B cell (primary cell): ENCODE results near the gene FHIT. TPM values are rescaled to one million over a fixed set of nuclear protein-coding genes. Genes with fewer than 3 reads are reported as not detected.

ENCODE experiments used
- ATAC-seq: fragments of 200-7000 bp; cut with Tn5 transposase; one replicate; pipeline ENCODE4 v1.10.0; 2021; ENCODE audit warnings: low read depth, mild to moderate bottlenecking, moderate number of reproducible peaks, moderate library complexity
- CTCF ChIA-PET: fragments of 350-600 bp; sonication (Branson Sonifier 250); formaldehyde crosslinking; loops from one replicate; lab custom pipeline; 2021; ENCODE audit warnings: antibody characterized with exemption, inconsistent platforms; lab: Charles Lee
- POLR2A ChIA-PET: fragments of 350-600 bp; sonication (Branson Sonifier 250); formaldehyde crosslinking; loops from one replicate; lab custom pipeline; 2021; ENCODE audit warnings: antibody characterized with exemption; lab: Charles Lee
- DNase-seq: peaks from one replicate; pipeline ENCODE4 v3.0.0; 2013
- H2AFZ ChIP-seq: 2 replicates; pipeline ENCODE4 v1.6.1; 2012; ENCODE audit warnings: mild to moderate bottlenecking, low read depth, low read length; ENCODE audit not compliant: insufficient read depth, poor library complexity, severe bottlenecking
- H3K27ac ChIP-seq, 2 donors: 1 replicate in 1 of 2; 2 replicates in 1 of 2; pipeline ENCODE4 v1.5.1; 2012 to 2013; ENCODE audit warnings: low read length in 2 of 2, mild to moderate bottlenecking in 2 of 2, moderate library complexity in 1 of 2
- H3K27me3 ChIP-seq, 4 experiments: fragments of 200-600 bp in 1 of 4; sonication (generic) in 1 of 4; replicated peaks in 1 of 4; 1 replicate in 2 of 4; 2 replicates in 2 of 4; pipeline versions ENCODE4 v1.6.1 to v1.7.0; 2013 to 2016; ENCODE audit warnings: low read length in 3 of 4, mild to moderate bottlenecking in 2 of 4, mixed read lengths in 1 of 4, moderate library complexity in 1 of 4; ENCODE audit not compliant: insufficient read depth in 4 of 4, control insufficient read depth in 3 of 4; ENCODE audit errors: control extremely low read depth in 1 of 4
- H3K36me3 ChIP-seq, 2 experiments: replicated peaks in 1 of 2; 1 replicate in 1 of 2; 2 replicates in 1 of 2; pipeline versions ENCODE4 v1.6.1 to v1.7.1; 2013; ENCODE audit warnings: low read length in 1 of 2; ENCODE audit not compliant: insufficient read depth in 2 of 2, control insufficient read depth in 1 of 2; ENCODE audit errors: control extremely low read depth in 1 of 2, extremely low read depth in 1 of 2
- H3K4me1 ChIP-seq, 2 donors: fragments of 200-600 bp in 1 of 2; sonication (generic) in 1 of 2; 1 replicate in 1 of 2; 2 replicates in 1 of 2; pipeline versions ENCODE4 v1.5.1 to v1.6.1; 2013 to 2017; ENCODE audit warnings: low read length in 2 of 2; ENCODE audit not compliant: control insufficient read depth in 2 of 2, insufficient read depth in 2 of 2
- H3K4me2 ChIP-seq: replicated peaks from 2 replicates; pipeline ENCODE3; 2012; ENCODE audit warnings: mild to moderate bottlenecking, low read depth, low read length; ENCODE audit not compliant: poor library complexity, severe bottlenecking
- H3K4me3 ChIP-seq, 5 experiments: fragments of 200-600 bp in 1 of 5; sonication (generic) in 1 of 5; 1 replicate in 3 of 5; 2 replicates in 2 of 5; pipeline versions ENCODE4 v1.5.1 to v1.7.0; 2011 to 2016; ENCODE audit warnings: low read length in 4 of 5, mild to moderate bottlenecking in 4 of 5, low read depth in 2 of 5, control low read depth in 1 of 5, moderate library complexity in 1 of 5; ENCODE audit not compliant: insufficient read depth in 1 of 5; ENCODE audit errors: control extremely low read depth in 1 of 5, extremely low read depth in 1 of 5
- H3K79me2 ChIP-seq: fragments of 200-600 bp; sonication (generic); one replicate; pipeline ENCODE4 v1.6.0; 2016; ENCODE audit warnings: low read length; ENCODE audit not compliant: control insufficient read depth, insufficient read depth
- H3K9ac ChIP-seq: fragments of 200-600 bp; sonication (generic); 2 replicates; pipeline ENCODE4 v1.6.1; 2017; ENCODE audit warnings: mild to moderate bottlenecking, low read length, moderate library complexity
- H3K9me3 ChIP-seq, 3 donors: one replicate each; pipeline versions ENCODE4 v1.6.1 to v1.7.1; 2013; ENCODE audit warnings: low read length in 2 of 3; ENCODE audit not compliant: control insufficient read depth in 2 of 3, insufficient read depth in 1 of 3; ENCODE audit errors: control extremely low read depth in 1 of 3
- H4K20me1 ChIP-seq: 2 replicates; pipeline ENCODE4 v1.6.0; 2012; ENCODE audit warnings: mild to moderate bottlenecking, low read length; ENCODE audit not compliant: insufficient read depth, control insufficient read depth, poor library complexity, severe bottlenecking
- H3K27ac Mint-ChIP-seq: one replicate; pipeline ENCODE4 v1.8.0; 2021; ENCODE audit warnings: mixed read lengths
- H3K27me3 Mint-ChIP-seq: one replicate; pipeline ENCODE4 v1.8.0; 2021; ENCODE audit warnings: mixed read lengths
- H3K4me1 Mint-ChIP-seq: one replicate; pipeline ENCODE4 v1.8.0; 2021; ENCODE audit warnings: mixed read lengths
- H3K4me3 Mint-ChIP-seq: one replicate; pipeline ENCODE4 v1.8.0; 2021; ENCODE audit warnings: mixed read lengths
- H3K9me3 Mint-ChIP-seq: one replicate; pipeline ENCODE4 v1.8.0; 2022; ENCODE audit warnings: mixed read lengths; ENCODE audit not compliant: insufficient read depth
- CTCF ChIP-seq: fragments of 200-600 bp; IDR thresholded peaks from one replicate; pipeline ENCODE4 v1.8.0; 2022; ENCODE audit warnings: antibody characterized with exemption, mild to moderate bottlenecking
- EZH2 ChIP-seq: IDR thresholded peaks from 2 replicates; pipeline ENCODE4 v1.6.1; 2012; ENCODE audit warnings: borderline replicate concordance, low read depth, mild to moderate bottlenecking, moderate library complexity, low read length; ENCODE audit not compliant: insufficient read depth, poor library complexity, severe bottlenecking
- WGBS: methylation state at CpG from one replicate; pipeline ENCODE4 v1.1.5; 2013; ENCODE audit warnings: missing lambda C conversion rate; ENCODE audit not compliant: insufficient coverage; 5-methylcytosine and 5-hydroxymethylcytosine counted together
- intact Hi-C: fragments of 100-400 bp; cut with micrococcal nuclease; formaldehyde crosslinking; loops from one replicate; pipeline ENCODE4 v1.10.0; 2022
- polyA plus RNA-seq: library from polyadenylated mRNA; depleted of rRNA; stranded (reverse); fragments of >200 nt; gene quantifications from 2 replicates; pipeline ENCODE4 v1.2.3, GENCODE V29; 2012
- total RNA-seq, 2 donors: library from RNA; stranded (reverse); fragments of 120-200 nt in 1 of 2; gene quantifications; 1 replicate in 1 of 2; 2 replicates in 1 of 2; pipeline versions ENCODE4 v1.2.3 to v1.2.4, GENCODE V29; 2013 to 2022

FHIT gene
- total and polyA plus RNA-seq, 2 donors (not counting 1 experiment from before 2014, with no cell fraction given): 1.7 to 7.8 TPM

DNA sequence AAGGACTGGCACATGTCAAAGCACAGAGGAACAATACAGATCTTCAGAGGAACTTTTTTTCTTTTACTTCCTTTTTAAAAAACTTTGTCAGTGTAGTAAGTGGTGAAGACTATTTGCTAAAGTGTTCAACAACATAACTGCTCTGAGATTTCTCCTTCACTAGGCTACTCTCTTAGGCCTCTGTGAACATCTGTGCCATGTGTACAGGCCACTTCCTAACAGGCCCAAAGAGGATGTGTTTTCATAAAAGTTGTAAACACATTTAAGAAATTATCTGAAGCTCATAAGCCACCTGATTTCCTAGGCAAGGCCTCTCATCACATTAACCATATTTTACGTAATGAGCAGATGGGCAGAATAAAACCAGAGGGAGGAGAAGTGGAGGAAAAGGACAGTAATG is 235.4 kb downstream of the FHIT start:
- Histone ChIP-seq H3K9ac (no peak overlapping the region), H3K4me2 (no peak overlapping the region), H3K9me3 (no peaks in the 10 kb centered on the region), H3K36me3 (no peaks in the 10 kb centered on the region), H2AFZ (no peak overlapping the region), H4K20me1 (no peaks in the 10 kb centered on the region), H3K4me1 (no peaks in the 10 kb centered on the region), H3K27me3 (no peaks in the 10 kb centered on the region), H3K79me2 (no peaks in the 10 kb centered on the region), H3K27ac (no peak overlapping the region), H3K4me3 (no peak overlapping the region)
- no peak for DNase-seq
- H3K4me1 Mint-ChIP-seq: no peaks in the 10 kb centered on the region
- no peak overlapping the region for H3K27ac Mint-ChIP-seq
- H3K4me3 Mint-ChIP-seq: no peak overlapping the region
- CTCF ChIA-PET: no interaction called here
- WGBS: no CpG with 5 or more reads among the region's 1 CpG
- no peaks in the 10 kb centered on the region for H3K27me3 Mint-ChIP-seq
- H3K9me3 Mint-ChIP-seq: no peaks in the 10 kb centered on the region
- no peak for ATAC-seq
- TF ChIP-seq EZH2 (no peak), CTCF (no peak)
- POLR2A ChIA-PET: no interaction called here
- intact Hi-C loops: no loop called here

DNA sequence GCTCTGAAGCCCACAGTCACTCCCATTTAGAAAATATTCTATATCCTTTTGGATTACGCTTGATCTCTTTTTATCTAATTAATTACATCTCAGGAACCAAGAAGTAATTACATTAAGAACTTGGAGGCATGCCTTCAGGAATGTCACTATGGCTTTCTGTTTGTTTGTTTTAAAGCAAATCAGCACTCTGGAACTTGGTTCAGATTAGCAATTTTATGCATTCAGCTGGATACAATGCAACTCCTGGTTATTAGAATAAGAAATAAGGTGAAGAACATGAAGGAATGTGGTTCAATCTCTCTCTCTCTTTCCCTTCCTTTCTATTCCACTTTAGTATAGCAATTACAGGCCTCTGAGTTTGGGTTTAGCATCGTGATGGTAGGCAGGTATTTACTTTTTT is 235.8 kb downstream of the FHIT start:
- DNase-seq (no peak), ATAC-seq (no peak)
- no peaks in the 10 kb centered on the region for H3K27me3 Mint-ChIP-seq
- no peaks in the 10 kb centered on the region for H3K9me3 Mint-ChIP-seq
- H4K20me1 ChIP-seq: no peaks in the 10 kb centered on the region
- H2AFZ ChIP-seq: no peak overlapping the region
- TF ChIP-seq EZH2 (no peak), CTCF (no peak)
- H3K4me1 Mint-ChIP-seq: no peaks in the 10 kb centered on the region
- H3K4me3 Mint-ChIP-seq: no peak overlapping the region
- H3K4me2 ChIP-seq: no peak overlapping the region
- no peak overlapping the region for H3K9ac ChIP-seq
- H3K4me1 ChIP-seq: no peaks in the 10 kb centered on the region
- no peak overlapping the region for H3K4me3 ChIP-seq
- no peaks in the 10 kb centered on the region for H3K36me3 ChIP-seq
- no peak overlapping the region for H3K27ac ChIP-seq
- WGBS: no CpG with 5 or more reads among the region's 2 CpGs
- intact Hi-C loops: no loop called here
- no peaks in the 10 kb centered on the region for H3K9me3 ChIP-seq
- POLR2A ChIA-PET: no interaction called here
- CTCF ChIA-PET: no interaction called here
- H3K27ac Mint-ChIP-seq: no peak overlapping the region
- H3K27me3 ChIP-seq: no peaks in the 10 kb centered on the region
- H3K79me2 ChIP-seq: no peaks in the 10 kb centered on the region
